AG20443 (cell line): ENCODE measurements around the gene MUSTN1.
A peak's percentile ranks its signal among the peaks of the same experiment; 100 is the strongest.

Source experiments
- DNase-seq: peaks from one replicate; pipeline ENCODE4 v3.0.0; 2012; ENCODE audit warnings: low spot score, mixed read lengths

Gene MUSTN1

DNA sequence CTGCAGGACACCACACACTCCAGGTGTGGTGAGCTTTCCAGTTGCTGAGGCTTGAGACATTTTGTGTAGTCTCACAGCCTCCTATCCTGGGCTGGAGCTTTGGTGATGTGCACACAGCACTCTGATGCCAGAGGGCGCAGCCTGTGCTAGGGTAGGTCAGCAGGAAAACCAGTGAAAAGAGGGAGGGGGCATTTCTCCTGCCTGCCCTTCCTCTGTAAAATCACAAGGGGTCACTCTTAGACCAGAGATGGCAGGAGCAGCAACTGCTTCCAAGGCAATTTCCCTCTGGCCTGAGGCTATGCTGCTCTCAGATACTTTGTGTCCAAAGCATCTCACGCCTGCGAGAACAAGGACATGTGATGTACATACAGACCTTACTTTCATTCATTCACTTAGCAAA is 16.5 kb upstream of the MUSTN1 start:
- DNase-seq: peak; percentile 64

DNA sequence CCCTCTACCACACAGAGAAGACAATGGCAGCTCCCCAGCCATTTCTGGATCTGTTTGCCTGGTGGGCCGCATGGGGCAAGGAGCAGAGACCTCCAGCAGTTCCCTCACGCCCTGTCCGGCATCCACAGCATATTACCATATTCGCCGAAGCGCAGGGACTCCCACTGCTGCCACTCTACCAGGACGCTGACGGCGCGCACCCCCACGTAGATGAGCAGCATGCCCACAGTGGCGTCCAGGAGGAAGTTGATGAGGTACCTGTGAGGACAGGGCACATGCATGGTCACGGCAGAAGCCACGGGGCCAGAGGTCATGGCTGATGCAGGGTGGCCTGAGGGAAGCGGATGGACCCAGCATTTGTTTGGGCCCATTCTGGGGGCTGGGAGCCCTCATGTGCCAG is 14.8 kb upstream of the MUSTN1 start:
- DNase-seq: no peak

DNA sequence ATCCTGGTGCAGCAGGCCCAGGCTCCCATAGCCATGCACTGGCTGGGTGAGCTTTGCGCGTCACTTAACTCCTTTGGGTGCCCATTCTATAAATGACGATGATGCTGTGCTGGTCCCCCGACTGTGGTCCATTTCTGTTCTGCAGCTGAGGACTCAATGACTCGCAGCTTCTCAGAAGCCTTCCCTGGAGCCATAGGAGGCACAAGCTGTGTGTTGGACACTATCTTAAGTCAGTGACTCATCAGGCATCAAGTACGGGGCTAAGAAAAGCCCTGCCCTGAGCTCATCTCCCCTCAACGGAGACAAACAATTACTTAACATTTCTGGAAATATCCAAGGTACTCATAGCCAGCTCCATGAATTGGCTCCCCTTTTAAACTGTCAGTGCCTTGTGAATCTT is 13.8 kb upstream of the MUSTN1 start:
- peak; percentile 76 for DNase-seq

DNA sequence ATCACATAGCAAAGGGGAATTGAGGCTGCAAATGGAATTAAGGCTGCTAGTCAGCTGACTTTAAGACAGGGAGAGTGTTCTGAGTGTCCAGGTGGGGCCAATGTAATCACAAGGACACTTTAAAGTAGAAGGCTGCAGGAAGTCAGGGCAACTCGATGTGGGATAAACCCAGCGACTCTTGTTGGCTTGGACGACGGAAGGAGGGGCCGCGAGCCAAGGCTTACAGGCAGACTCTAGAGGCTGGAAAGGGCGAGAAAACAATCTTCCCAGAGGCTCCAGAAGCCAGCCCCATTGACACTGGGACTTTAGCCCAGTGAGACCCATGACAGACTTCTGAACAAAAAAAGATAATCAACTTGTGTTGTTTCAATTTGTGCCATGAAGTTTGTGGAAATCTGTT is 12.9 kb upstream of the MUSTN1 start:
- DNase-seq: no peak

DNA sequence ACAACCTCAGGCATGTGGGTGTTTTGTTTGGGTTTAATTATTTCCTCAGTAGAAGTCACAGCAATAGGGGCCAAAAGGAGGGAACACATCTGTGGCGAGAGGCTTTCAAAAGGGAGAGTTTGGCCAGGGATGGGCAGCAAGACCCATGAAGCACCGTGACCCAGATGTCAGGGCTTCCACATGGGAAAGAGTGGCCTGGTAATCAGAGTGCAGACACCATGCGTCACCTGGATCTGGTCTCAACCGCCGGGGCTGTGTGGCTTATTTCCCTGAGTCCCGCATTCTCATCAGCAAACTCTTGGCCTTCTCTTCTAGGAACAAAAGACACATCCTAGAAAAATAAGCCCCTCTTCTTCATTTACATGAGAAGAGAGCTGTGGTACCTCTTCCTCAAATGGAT is 12.4 kb upstream of the MUSTN1 start:
- no peak for DNase-seq

DNA sequence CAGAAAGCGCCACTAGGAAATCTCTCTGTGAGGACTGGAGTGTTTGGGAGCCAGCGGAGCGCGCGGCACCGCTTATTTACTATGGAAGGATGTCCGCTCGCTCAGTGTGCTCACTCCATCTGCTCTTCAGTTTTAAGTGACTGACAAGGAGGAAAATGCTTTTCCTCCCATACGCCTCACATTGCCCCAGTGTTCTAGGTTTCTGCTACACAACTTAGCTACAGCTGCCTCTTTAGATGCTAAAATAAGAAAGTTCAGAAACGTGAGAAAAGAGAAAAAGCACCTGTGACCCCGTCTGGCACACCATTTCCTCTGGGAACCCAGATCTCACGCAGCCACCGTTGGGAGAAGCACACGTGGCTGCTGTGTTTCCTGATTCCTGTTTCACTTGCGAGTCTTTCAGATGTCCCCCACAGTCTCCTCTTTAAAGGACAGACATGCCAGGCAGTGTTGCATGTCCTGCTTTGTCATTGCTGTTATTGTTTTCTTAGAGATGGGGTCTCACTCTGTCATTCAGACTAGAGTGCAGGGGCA is 11.7 kb upstream of the MUSTN1 start:
- no peak for DNase-seq

DNA sequence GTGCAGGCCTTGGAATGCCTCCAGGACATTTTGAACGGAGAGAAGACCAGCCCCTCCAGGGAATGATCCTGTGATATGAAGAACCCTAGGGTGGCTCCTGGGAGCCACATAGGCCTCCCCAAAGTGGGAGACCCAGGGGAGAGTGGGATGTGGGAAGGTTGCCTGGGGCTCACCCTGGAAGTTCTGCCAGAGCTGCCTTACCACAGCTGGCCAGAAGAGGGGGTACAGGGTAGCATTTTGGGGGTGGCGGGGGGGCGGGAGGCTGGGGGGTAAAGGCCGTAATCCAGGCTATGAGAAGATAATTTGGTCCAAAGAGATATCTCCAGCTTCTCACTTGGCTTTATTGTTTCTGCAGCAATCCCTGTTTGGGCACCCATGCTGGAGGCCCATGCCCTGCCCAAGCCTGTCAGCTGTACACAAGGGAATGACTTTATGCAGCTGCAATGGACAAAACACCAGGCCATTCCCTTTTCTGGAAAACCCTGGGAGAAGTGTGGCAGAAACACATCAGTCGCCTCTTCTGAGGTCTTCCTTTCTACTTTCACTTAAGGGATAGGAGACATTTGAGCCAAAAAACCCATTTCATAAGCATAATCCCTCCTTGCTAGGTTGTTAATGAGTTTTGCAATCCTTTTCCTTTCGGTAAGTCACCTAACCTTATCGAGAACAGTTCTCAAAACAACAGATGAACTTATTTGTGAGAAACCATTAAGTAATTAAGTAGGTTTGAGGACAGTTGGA is 11.0 kb upstream of the MUSTN1 start:
- peak; percentile 45 for DNase-seq

DNA sequence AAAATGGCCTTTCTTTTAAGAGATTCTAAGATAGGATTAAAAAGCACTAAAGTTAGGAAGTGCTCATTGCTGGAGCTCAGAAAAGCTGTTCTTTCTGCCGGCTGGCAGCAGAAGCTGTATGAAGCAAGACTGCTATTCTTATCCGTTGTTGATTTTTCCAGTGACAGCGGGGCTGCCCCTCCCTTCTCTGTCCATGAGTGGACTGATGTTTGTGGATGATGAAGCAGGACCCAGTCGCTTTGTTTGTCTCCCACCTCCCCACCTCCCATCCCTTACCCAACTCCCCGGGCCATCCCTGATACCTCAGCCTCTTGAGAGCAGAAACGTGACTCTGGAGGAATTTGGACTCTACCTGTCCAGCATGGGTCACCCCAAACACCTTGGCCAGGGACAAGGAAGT is 10.3 kb upstream of the MUSTN1 start:
- DNase-seq: peak; percentile 72

DNA sequence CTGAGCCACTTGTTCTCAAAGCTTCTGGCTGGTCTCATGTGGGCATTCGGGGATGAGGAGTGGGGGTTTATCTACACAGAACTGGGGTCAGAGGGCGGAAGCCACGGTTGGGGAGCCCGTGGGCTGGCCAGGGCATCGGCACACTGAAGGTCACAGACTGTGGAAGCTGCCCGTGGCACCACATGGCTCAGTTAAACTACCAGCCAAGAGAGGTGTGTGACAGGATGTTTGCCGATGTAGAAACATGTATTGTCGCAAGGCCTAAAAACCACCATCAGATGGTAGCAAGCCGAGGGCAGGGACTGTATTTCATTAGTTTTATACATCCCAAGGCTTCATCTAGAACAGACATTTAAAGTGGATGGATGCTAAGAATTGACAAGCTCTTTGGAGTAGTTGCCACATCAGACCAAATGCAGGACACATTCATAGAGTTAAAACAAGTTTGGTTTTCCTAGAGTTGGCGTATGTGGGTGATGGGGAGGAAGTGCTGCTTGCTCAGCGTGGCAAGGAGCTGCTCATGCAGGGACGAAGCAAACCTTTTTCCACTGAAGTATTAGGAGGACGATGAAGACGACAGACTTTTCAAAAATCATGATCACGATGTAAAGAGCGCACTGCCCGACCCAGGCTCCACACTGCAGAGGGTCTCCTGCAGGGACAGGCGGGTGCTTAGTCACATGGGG is 9.6 kb upstream of the MUSTN1 start:
- no peak for DNase-seq

DNA sequence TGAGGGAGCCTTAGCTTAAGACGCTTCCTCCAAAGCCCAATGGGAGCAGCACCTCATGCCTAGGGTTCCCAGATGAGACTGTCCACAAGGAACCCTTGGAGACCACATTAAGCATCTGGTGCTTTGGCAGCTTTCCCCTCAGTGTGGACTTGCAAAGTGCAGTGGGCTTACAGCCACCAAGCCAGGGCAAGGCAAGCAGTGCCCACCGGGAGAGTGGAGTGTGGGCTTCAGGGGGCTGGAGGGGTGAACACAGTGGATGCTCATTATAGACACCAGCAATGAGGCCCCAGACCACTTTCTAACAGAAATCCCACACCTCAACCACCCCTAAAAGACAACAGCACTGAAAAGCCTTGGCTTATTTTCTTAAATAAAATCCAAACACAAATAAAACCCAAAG is 9.1 kb upstream of the MUSTN1 start:
- DNase-seq: no peak

DNA sequence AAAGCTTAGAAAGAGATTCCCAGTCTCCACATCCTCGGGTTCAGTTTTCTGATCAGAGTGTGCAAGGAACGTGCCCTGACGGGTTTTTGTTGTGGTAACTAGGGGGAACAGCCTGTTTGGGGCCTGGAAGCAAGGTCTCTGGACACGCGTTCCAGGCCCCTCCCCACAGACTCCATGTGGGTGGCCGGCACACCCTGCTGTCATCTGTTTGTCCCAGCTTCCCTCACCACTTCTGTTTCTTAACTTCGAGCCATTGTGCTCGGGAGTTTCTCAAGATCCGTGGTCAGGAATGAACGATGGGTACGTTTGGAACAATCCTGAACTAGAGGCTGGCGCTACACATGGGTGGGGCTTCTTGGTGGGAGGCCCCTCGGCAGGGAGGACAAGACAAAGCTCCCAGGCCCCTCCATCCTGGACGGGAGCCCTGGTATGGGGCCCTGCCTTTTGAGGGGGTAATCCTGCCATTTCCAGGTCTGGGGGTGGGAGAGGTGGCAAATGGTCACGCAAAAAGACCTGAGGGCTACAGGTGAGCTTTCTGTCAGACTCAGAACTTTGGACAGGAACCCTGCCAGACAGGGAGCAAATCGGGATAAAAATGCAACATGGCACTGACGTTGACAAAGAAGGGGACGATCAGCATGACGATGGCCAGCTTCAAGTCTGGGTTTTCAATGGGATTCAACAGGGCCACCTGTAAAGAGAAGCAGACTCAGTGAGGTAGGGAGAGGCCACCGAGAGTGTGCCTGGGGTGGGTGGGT is 8.5 kb upstream of the MUSTN1 start:
- no peak for DNase-seq

DNA sequence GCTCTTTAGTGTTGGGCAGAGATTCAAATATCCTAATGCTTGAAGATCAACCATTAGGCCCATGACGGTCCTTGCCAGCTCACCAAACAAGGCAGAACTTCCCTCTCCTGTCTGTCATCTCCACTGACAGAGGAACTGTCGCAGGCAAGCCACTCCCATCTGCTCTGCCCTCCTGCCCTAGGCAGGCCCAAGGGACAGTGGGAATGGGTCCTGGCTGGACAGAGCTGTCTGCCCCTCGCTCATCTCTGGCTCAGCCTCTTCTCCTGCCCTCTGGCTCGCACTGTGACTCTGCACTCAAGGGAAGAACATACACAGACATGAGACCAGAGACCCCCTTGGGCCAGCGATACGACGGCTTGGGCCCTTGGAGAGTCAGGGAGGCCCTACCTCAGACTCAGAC is 7.6 kb upstream of the MUSTN1 start:
- DNase-seq: no peak

DNA sequence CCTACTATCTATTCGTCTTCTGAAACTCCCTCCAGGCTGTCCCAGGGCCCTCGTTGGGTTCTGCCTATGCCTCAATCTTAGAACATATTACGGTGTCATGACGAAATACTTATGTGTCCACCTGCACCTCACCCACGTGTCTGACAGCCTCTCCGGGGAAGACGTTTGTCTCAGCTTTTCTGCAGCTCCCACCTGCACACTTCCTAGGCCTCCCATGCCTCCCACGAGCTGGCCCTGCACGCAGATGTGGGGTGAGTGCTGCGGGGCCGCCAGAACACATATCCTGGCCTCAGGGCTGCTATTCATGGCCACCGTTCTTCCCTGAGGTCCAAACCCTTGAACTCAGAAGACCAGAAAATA is 7.1 kb upstream of the MUSTN1 start:
- no peak for DNase-seq

DNA sequence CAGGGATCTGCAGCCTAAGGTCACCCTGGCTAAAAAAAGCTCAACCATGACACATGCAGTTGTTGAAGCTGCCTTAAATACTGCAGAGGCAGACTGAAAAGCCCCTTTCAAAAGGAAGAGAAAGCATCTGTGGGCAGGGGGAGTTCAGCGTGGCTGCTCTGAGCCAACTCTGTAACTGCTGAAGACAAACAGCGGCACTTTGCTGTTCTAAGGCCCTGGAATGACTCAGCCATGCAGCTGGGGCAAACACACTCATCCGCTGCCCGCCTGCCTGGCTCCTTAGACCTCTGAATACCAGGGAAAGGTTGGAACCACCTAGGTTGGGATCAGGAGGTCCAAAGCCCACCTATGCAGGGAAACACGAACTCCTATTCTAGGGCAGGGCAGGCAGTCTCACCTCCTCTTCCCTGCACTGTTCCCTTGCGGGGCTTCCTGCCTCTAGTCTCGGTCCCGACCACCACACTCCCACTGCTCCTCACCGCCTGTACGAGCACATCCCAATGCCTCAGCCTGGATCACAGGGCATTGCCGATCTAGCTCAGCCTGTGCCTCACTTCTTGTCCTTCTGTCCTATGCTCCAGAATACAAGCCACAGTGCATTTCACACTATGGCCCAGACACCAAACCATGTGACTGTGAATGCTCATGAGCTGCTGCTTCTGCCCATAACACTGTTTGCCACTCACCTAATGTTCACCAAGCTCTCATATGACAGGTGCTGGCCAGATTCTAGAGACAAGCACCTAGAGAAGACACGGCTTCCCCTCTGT is 6.6 kb upstream of the MUSTN1 start:
- DNase-seq: no peak

DNA sequence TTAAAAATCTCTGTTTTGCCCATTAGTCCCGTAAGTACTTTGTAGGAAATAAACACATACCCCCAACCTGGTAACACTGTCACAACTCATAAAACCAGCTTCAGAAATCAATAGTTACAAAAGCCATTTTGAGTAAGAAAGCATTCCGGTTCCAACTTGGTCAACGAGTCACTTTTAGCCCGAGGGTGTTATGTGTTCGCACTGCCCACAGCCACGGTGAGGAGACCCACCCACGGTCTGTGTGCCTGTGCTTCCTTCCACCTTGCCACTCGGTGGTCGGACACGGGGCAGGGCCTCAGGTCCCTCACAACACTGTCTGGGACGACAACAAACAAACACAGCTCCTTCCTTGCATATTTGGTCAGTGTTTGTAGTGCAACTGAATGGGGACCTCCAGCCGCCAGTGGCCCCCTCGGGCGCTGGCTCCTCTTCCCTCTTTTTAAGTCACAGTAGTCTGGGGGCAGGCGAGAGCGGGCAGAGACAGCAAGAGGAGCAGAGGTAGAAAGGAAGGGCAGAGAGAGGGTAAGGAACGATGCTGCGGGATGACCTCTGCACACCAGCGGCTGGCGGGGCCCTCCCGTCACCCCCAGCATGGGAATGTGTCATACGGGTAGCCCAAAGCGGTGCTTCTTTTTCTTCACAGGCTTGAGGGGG is 5.2 kb upstream of the MUSTN1 start:
- DNase-seq: no peak

DNA sequence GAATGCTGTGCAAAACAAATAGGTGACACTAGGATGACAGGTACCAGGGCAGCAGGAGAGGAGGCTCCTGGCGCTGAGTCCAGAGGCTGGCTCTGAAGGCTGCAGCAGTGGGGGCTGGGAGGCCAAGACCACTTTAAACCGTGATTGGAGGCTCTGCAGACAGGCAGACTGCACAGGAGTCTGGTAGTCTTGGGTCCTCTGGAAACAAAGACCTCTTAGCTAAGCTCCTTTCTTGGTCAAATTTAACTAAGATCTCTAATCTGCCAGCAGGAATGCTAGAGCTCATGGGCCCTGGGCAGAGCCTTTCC is 4.4 kb upstream of the MUSTN1 start:
- no peak for DNase-seq

DNA sequence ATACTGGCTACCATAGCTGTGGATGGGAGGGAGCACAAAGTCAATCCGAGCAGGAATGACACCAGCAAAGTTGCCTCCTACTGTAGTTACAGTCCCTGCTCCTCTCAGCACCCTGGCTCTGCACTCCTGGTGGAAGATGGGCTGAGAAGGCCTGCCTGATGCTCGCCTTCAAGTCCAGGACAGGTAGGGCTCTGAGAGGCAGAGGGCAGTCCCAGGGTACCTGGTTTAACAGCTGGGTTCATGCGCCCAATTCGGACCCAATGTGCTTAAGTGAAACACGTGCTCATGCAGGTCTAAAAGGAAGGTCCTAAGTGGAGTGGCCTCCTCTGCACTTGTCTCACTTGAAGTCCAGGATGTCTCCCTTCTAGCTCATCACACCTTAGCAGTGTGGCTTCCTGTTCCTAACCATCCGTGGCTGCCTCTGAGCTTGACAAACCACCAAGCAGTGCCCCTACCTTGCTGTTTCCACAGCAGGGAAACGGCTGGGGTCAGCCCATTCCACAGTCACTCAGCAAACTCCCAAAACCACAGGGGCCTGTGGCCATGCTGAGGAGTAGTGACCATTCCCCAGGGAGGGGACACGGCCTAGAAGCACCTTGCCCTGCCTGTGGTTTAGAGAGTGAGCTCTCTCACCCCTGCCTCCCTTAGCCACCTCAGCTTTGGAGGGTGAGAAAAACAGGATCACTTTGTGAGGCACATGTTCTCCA is 3.9 kb upstream of the MUSTN1 start:
- no peak for DNase-seq

DNA sequence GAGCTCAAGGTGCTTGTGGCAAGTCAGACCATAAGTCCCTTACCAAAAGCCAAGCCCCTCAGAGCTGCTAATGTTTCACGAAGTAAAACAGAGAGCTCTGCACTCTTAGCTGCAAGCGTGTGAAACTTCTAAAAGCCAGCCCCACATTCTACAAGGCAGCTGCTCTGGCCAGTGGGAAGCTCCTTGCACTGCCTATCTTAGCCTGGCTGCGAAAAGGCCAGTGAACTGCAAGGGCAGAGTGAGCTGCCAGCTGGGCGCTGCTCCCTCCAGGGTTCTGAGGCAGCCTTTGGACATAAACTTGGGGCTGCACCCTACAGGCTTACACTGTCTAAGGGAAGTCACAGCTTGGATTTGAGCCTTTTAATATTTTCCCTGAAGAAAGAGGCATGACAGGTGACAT is 2.2 kb upstream of the MUSTN1 start:
- DNase-seq: no peak

DNA sequence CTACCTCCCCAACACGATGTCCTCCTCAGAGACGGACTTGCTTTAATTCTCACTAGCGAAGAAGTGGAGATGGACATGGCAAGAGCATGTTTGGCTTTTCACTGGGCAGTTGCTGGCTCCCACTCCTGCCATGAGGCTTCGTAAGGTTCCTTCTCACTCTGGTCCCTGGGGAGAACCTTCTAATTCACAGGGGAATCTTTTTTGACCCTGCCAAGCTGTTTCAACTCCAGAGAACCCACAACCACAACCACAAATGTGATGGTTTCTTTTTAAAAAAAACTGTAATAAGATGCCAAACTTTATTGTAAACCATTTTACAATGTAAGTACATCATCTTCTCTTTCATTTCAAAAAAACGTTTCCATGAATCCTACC is 1.6 kb upstream of the MUSTN1 start:
- DNase-seq: no peak

DNA sequence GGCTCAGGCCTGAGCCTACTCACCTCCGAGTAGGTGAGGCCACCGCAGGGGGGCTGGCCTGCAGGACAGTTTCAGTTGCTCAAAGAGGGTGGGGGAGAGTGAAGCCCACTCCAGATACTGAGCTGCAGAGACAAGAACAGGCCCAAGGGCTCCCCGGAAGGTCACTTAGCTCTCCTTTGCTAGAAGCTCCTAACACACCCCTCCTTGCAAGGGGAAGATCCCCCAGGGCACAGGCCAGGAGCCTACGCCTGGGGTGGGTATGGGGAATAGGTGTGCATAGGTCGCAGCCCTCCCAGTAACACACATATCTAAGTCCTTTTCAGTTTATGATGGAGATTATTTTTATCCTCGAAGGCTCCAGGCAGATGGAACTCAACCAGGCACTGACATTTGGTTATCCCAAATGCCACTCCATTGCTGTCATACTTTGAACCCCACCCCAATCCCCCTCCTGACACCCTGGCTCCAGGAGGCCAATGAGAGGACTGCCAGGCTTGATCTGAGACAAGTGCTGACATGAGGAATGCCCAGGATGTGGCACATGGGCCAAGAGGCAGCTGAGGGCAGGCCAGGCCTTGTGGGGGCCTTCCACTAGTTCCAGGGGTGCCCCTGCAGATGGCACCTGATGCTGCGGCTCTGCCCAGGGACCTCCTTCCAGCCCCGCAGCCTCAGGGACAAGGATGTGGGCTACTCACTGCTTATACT is 1.1 kb upstream of the MUSTN1 start:
- no peak for DNase-seq

DNA sequence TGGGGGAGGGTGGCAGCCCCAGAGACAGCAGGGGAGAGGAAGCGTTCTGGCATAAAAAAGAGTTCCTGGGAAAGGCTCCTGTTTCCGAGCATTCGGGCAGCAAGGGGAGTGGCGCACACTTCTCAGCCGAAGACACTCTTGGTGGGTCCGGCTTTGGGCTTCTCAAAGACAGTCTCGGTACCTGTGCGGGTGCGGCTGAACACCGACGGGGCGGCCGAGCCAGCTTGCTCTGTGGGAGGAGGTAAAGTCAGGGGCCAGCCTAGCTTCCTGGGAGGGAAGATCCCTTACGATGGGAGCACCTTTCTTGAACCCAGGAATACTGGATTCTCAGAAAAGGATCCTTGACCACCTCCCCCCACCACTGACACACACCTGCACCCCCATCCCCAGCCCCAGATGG is 1.6 kb downstream of the MUSTN1 start:
- no peak for DNase-seq
